ENCODE results near the gene SLITRK3. TPM values are rescaled to one million over a fixed set of nuclear protein-coding genes. Genes with fewer than 3 reads are reported as not detected.
"Not testable (repeated sequence)": the region's sequence is repeated elsewhere in the genome, so short reads cannot be mapped to it uniquely, and the experiment has no call there.

Gene SLITRK3
- total RNA-seq, 4 donors from 2014 or later: 0.16 to 0.19 TPM; not detected in 2

DNA sequence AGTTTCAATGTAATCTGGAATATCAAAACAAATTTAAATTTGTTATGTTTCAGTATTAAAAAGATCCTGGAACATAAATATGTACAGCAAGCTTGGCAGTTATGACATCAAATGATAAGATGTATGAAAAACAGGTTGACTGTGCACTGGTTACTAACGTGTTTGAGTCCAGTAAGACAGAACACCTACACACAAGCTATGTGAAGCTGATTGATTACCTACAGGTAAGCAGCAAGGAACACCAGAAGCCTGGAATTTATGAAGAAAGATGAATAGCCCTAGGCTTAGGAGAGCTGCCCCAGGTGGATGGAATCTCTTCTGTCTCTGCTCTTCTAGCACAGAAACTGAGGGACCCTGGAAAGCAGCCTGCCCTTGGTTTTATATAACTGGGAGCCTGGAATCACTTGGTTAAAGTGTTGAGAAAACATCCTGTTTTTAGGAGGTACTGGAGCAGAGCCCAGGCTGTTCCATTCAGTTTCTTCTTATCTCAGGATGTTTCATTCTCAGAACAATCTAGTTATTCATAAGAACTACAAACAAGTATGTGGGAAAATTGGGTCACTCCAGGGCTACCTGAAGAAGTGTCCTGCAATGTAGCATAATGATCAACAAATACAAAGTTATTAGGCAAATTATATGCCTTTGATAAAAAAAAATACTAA, 36.3 kb downstream of the SLITRK3 start:
- ATAC-seq (ENCODE audit: low FRiP score): no peak

DNA sequence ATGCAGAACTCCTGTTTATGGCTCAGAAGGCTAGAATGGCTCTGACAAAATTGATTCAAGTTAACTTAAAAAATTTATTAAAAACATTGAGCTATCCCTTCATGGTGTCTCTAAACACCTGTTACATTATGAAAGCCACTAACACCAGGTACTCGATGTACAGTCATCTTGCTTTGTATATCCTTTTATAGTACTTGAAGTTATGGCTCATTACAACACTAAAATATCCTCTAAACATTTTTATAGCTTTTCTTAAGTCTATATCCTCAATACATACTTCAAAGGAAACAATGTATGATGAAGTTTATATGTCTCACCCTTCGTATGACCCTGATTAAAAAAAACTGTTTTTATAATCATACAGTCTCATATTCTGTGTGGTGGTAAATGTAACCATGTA, 38.2 kb downstream of the SLITRK3 start:
- no peak for DNase-seq (ENCODE audit: low spot score)
- no peak for ATAC-seq (ENCODE audit: low FRiP score)
- TF ChIP-seq, protein P1, sequence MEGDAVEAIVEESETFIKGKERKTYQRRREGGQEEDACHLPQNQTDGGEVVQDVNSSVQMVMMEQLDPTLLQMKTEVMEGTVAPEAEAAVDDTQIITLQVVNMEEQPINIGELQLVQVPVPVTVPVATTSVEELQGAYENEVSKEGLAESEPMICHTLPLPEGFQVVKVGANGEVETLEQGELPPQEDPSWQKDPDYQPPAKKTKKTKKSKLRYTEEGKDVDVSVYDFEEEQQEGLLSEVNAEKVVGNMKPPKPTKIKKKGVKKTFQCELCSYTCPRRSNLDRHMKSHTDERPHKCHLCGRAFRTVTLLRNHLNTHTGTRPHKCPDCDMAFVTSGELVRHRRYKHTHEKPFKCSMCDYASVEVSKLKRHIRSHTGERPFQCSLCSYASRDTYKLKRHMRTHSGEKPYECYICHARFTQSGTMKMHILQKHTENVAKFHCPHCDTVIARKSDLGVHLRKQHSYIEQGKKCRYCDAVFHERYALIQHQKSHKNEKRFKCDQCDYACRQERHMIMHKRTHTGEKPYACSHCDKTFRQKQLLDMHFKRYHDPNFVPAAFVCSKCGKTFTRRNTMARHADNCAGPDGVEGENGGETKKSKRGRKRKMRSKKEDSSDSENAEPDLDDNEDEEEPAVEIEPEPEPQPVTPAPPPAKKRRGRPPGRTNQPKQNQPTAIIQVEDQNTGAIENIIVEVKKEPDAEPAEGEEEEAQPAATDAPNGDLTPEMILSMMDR (IDR thresholded peaks at IDR 0.05): no peak

More for the DNA sequence above, 36.3 kb downstream of the SLITRK3 start:
- TF ChIP-seq, protein P1 (IDR thresholded peaks at IDR 0.05): no peak
- DNase-seq (ENCODE audit: low spot score): no peak

DNA sequence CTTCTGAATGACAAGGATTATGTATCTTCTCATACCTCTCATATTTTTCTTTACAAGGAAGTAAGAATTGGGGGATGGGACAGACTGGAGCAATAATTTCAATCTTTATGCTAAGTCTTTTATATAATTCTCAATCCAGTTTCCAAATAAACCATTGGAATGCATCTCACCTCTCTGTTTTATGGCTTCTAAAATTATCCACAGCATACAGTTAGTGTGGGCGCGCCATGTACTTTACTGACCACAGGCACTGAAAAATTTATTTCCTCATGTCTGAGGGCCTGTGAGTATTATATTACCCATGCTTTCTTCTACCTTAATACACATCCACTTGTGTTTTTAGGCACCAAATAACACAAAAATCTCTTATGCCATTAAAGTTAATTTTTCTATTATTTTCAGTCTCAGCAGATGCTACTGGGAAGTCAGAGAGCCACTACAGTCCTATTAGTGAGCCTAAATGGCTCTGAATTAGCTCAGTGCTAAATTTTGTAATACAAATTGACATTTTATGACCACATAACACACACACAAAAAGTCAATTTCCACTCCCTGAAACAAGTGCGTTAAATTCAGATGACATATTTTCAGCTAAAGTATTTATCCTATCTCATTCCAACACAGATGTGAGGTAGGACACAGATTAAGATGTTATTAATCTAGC, 39.3 kb downstream of the SLITRK3 start:
- ATAC-seq (ENCODE audit: low FRiP score) (no peak), DNase-seq (ENCODE audit: low spot score) (no peak)
- TF ChIP-seq, protein P1 (IDR thresholded peaks at IDR 0.05): no peak

DNA sequence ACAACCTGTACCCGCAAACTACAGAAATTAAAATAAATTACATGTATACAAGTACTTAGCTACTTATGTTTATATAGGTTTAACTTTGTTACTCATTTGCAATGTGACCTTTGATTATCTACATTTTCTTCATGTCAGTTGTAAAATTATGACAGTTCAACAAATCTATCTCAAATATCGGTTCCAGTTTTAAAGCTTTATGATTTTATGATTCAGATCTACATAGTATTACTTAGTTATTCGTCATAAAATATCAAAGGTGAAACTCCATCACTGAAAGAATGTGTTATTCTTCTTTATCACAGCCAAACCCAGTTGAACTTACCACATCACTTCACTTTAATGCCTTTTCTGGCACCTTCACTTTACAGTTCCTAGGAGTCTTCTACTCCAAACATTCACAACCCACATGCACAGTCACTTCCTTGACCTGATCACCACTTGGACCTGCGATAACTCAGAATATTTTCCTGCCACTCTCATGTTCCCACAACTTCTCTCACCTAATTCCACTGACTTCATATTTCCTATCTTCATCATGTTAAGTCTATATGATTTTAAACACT, 47.2 kb downstream of the SLITRK3 start:
- ATAC-seq (ENCODE audit: low FRiP score): no peak
- DNase-seq (ENCODE audit: low spot score): no peak
- TF ChIP-seq, protein P1 (IDR thresholded peaks at IDR 0.05): no peak

DNA sequence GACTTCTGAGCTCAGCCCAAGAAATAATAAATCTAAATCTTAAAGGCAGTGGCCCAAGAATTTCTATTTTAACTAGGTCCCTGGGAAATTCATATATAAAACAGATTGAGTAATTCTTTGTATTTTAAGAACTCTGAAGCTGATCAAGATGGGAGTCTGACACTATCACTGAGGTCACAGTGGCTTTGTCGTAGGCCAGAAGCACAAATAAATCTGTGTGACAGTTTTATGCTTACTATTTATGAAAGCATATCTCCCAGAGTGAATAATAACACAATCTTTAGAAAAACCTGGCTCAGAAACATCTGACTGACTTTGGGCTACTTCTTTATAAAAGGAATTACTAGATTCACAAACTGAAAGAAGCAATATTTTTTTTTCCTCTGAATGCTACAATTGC, 51.9 kb downstream of the SLITRK3 start:
- no peak for ATAC-seq (ENCODE audit: low FRiP score)
- TF ChIP-seq, protein P1 (IDR thresholded peaks at IDR 0.05): no peak
- no peak for DNase-seq (ENCODE audit: low spot score)

DNA sequence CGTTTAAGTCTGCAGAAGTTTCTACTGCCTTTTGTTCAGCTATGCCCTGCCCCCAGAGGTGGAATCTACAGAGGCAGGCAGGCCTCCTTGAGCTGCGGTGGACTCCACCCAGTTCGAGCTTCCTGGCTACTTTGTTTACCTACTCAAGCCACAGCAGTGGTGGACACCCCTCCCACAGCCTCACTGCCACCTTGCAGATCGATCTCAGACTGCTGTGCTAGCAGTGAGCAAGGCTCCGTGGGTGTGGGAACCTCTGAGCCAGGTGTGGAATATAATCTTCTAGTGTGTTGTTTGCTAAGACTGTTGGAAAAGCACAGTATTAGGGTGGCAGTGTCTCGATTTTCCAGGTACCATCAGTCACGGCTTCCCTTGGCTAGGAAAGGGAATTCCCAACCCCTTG, 56.3 kb downstream of the SLITRK3 start:
- DNase-seq (ENCODE audit: low spot score); ATAC-seq (ENCODE audit: low FRiP score): not testable (repeated sequence)

Other genes starting within 250 kb of the SLITRK3 start
- gene SI, start 117.9 kb downstream of the SLITRK3 start, total RNA-seq: not detected